Bronchial epithelial cell (primary cell): ENCODE measurements around the gene AKAP6. TPM values are rescaled to one million over a fixed set of nuclear protein-coding genes. Genes with fewer than 3 reads are reported as not detected.
A peak's percentile ranks its signal among the peaks of the same experiment; 100 is the strongest.

Experiments used
- DNase-seq: peaks from one replicate; pipeline ENCODE4 v3.0.0-alpha.2; 2010; ENCODE audit warnings: low read depth
- FAIRE-seq: peaks from 2 replicates; lab custom pipeline; 2011; peaks lifted over from hg19 to GRCh38; lab: Jason Lieb, UNC
- H3K27me3 ChIP-seq: 2 replicates; pipeline ENCODE4 v1.5.1; 2011; ENCODE audit warnings: low read length; ENCODE audit not compliant: control insufficient read depth, insufficient read depth
- H3K36me3 ChIP-seq: 2 replicates; pipeline ENCODE4 v1.5.1; 2011; ENCODE audit warnings: low read length; ENCODE audit not compliant: control insufficient read depth, insufficient read depth
- H3K4me3 ChIP-seq: 2 replicates; pipeline ENCODE4 v1.5.1; 2011; ENCODE audit warnings: mild to moderate bottlenecking, low read depth, low read length, control low read depth
- CTCF ChIP-seq: IDR thresholded peaks from 2 replicates; pipeline ENCODE4 v1.5.1; 2011; ENCODE audit warnings: mild to moderate bottlenecking, moderate library complexity, low read length, control low read depth, inconsistent platforms; ENCODE audit not compliant: insufficient read depth, severe bottlenecking
- total RNA-seq: library from RNA; depleted of rRNA; stranded (reverse); fragments of >200 nt; gene quantifications from 2 replicates; pipeline ENCODE4 v1.2.1, GENCODE V29; 2014

Gene AKAP6
- total RNA-seq, 1 donor from 2014 or later = 4.2 TPM

- DNase-seq (no peak), FAIRE-seq (no peak)
- no peaks in the 10 kb centered on the region for H3K36me3 ChIP-seq
- no peaks in the 10 kb centered on the region for H3K27me3 ChIP-seq
- TF ChIP-seq CTCF = no peak
- H3K4me3 ChIP-seq = no peak overlapping the region
Observed at GRCh38 chr14:32602699-32603098, 273.6 kb downstream of the AKAP6 start.

- DNase-seq = no peak
- TF ChIP-seq CTCF = no peak
- no peaks in the 10 kb centered on the region for H3K36me3 ChIP-seq
- no peak for FAIRE-seq
- H3K27me3 ChIP-seq = no peaks in the 10 kb centered on the region
- no peak overlapping the region for H3K4me3 ChIP-seq
Observed at GRCh38 chr14:32603992-32604565, 275.0 kb downstream of the AKAP6 start.

- no peak for FAIRE-seq
- TF ChIP-seq CTCF = no peak
- Histone ChIP-seq H3K4me3 (no peak overlapping the region), H3K27me3 (no peaks in the 10 kb centered on the region), H3K36me3 (no peaks in the 10 kb centered on the region)
- peak; percentile 88 for DNase-seq
Observed at GRCh38 chr14:32606301-32606700, 277.2 kb downstream of the AKAP6 start.

- FAIRE-seq = no peak
Observed at GRCh38 chr14:32607399-32607798, 278.3 kb downstream of the AKAP6 start.

GRCh38 chr14:32608857-32609256, 279.8 kb downstream of the AKAP6 start:
- Histone ChIP-seq H3K36me3 (no peaks in the 10 kb centered on the region), H3K4me3 (no peak overlapping the region), H3K27me3 (no peaks in the 10 kb centered on the region)
- TF ChIP-seq CTCF = no peak
- no peak for FAIRE-seq
- peak; percentile 72 for DNase-seq

More at GRCh38 chr14:32607399-32607798, 278.3 kb downstream of the AKAP6 start:
- no peaks in the 10 kb centered on the region for H3K36me3 ChIP-seq
- H3K27me3 ChIP-seq = no peaks in the 10 kb centered on the region
- no peak for TF ChIP-seq CTCF
- DNase-seq = no peak
- H3K4me3 ChIP-seq = no peak overlapping the region

- FAIRE-seq = no peak
- Histone ChIP-seq H3K36me3 (no peaks in the 10 kb centered on the region), H3K27me3 (no peaks in the 10 kb centered on the region), H3K4me3 (no peak overlapping the region)
- no peak for TF ChIP-seq CTCF
- DNase-seq = no peak
Observed at GRCh38 chr14:32609388-32609787, 280.3 kb downstream of the AKAP6 start.
